ENCODE results near the gene SYTL3. TPM values are rescaled to one million over a fixed set of nuclear protein-coding genes. Genes with fewer than 3 reads are reported as not detected.
"Not testable (repeated sequence)": the region's sequence is repeated elsewhere in the genome, so short reads cannot be mapped to it uniquely, and the experiment has no call there.

SYTL3 gene
- total RNA-seq, 4 donors from 2014 or later = 3.0 to 16.7 (median 6.7) TPM

GRCh38 chr6:158668707-158669103, 18.9 kb downstream of the SYTL3 start:
- in situ Hi-C loops (cut with MboI; ENCODE audit: low sequenced_read_pairs in 4 of 4) (no loop called here), intact Hi-C loops (cut with DNase I; ENCODE audit: low total_unique reads) (loop anchor here (10.0 kb wide), 1 partner anchor 1396 kb away; no protein-coding TSS in a partner anchor)
- TF ChIP-seq POLR2A (IDR thresholded peaks at IDR 0.05) (no peak), CTCF (IDR thresholded peaks at IDR 0.05 in 4 of 5, conservative IDR thresholded peaks at IDR 0.05 in 1 of 5) (no peak)
- no peaks in the 10 kb centered on the region for H3K36me3 ChIP-seq
- peak overlapping the region; percentile 81 to 90 (median 85) for H3K27ac ChIP-seq
- H3K4me1 ChIP-seq = peaks cover 40 to 48% of the 10 kb centered on the region in 2 donors
- no peaks in the 10 kb centered on the region for H3K27me3 ChIP-seq
- no peaks in the 10 kb centered on the region for H3K9me3 ChIP-seq
- H3K4me3 ChIP-seq = no peak overlapping the region
- no peak for DNase-seq
- no peak for ATAC-seq

GRCh38 chr6:158669145-158670035, 19.5 kb downstream of the SYTL3 start:
- TF ChIP-seq POLR2A (IDR thresholded peaks at IDR 0.05) (no peak), CTCF (IDR thresholded peaks at IDR 0.05 in 4 of 5, conservative IDR thresholded peaks at IDR 0.05 in 1 of 5) (no peak)
- no peak for ATAC-seq
- Histone ChIP-seq H3K27ac (peak overlapping the region in 3 of 4 donors; percentile 81 to 90 (median 89)), H3K36me3 (no peaks in the 10 kb centered on the region), H3K4me1 (peaks cover 36 to 41% of the 10 kb centered on the region in 2 donors), H3K9me3 (no peaks in the 10 kb centered on the region), H3K4me3 (no peak overlapping the region), H3K27me3 (no peaks in the 10 kb centered on the region)
- no peak for DNase-seq
- in situ Hi-C loops (cut with MboI; ENCODE audit: low sequenced_read_pairs in 4 of 4) = no loop called here
- intact Hi-C loops (cut with DNase I; ENCODE audit: low total_unique reads) = loop anchor here (10.0 kb wide), 1 partner anchor 1395 kb away; no protein-coding TSS in a partner anchor

DNA sequence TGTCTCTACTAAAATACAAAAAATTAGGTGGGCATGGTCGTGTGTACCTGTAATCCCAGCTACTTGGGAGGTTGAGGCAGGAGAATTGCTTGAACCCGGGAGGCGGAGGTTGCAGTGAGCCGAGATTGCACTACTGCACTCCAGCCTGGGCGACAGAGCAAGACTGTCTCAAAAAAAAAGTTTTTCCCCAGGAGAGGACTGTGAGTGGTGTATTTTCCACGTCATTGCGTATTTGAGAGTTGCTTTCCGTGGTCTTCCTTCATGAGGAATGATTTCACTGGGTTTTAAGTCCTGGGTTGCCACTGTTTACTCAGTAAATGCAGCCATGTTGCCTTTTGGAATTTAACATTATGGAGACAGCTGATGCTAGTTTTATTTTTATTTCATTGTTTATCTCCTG, 22.3 kb downstream of the SYTL3 start:
- ATAC-seq; H3K27ac ChIP-seq; H3K9me3 ChIP-seq; DNase-seq; H3K27me3 ChIP-seq; H3K4me3 ChIP-seq; in situ Hi-C loops (cut with MboI; ENCODE audit: low sequenced_read_pairs in 4 of 4); H3K36me3 ChIP-seq; intact Hi-C loops (cut with DNase I; ENCODE audit: low total_unique reads): not testable (repeated sequence)
- H3K4me1 ChIP-seq = peaks cover 21 to 23% of the 10 kb centered on the region in 2 donors

- no peak overlapping the region for H3K4me3 ChIP-seq
- H3K9me3 ChIP-seq = no peaks in the 10 kb centered on the region
- H3K36me3 ChIP-seq = no peaks in the 10 kb centered on the region
- ATAC-seq (no peak), DNase-seq (no peak)
- TF ChIP-seq POLR2A (IDR thresholded peaks at IDR 0.05) (no peak), CTCF (IDR thresholded peaks at IDR 0.05 in 4 of 5, conservative IDR thresholded peaks at IDR 0.05 in 1 of 5) (no peak)
- peaks cover 15 to 18% of the 10 kb centered on the region in 2 donors for H3K4me1 ChIP-seq
- no peak overlapping the region for H3K27ac ChIP-seq
- no peaks in the 10 kb centered on the region for H3K27me3 ChIP-seq
- in situ Hi-C loops (cut with MboI; ENCODE audit: low sequenced_read_pairs in 4 of 4) (no loop called here), intact Hi-C loops (cut with DNase I; ENCODE audit: low total_unique reads) (no loop called here)
Observed at GRCh38 chr6:158672726-158673125, 22.9 kb downstream of the SYTL3 start.

GRCh38 chr6:158674342-158675131, 24.7 kb downstream of the SYTL3 start:
- Histone ChIP-seq H3K4me3 (no peak overlapping the region), H3K27ac (no peak overlapping the region), H3K36me3 (no peaks in the 10 kb centered on the region), H3K27me3 (no peaks in the 10 kb centered on the region), H3K4me1 (peaks cover 0 to 10% of the 10 kb centered on the region in 2 donors), H3K9me3 (no peaks in the 10 kb centered on the region)
- in situ Hi-C loops (cut with MboI; ENCODE audit: low sequenced_read_pairs in 4 of 4) = no loop called here
- DNase-seq (no peak), ATAC-seq (no peak)
- intact Hi-C loops (cut with DNase I; ENCODE audit: low total_unique reads) = loop anchor here (1.0 kb wide), 1 partner anchor 16 kb away; no protein-coding TSS in a partner anchor
- TF ChIP-seq POLR2A (IDR thresholded peaks at IDR 0.05) = no peak
- TF ChIP-seq CTCF (IDR thresholded peaks at IDR 0.05 in 4 of 5, conservative IDR thresholded peaks at IDR 0.05 in 1 of 5) = no peak

DNA sequence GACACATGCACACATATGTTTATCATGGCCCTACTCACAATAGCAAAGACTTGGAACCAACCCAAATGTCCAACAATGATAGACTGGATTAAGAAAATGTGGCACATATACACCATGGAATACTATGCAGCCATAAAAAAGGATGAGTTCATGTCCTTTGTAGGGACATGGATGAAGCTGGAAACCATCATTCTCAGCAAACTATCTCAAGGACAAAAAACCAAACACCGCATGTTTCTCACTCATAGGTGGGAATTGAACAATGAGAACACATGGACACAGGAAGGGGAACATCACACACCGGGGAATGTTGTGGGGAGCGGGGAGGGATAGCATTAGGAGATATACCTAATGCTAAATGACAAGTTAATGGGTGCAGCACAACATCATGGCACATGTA, 27.2 kb downstream of the SYTL3 start:
- DNase-seq; intact Hi-C loops (cut with DNase I; ENCODE audit: low total_unique reads); H3K4me3 ChIP-seq; in situ Hi-C loops (cut with MboI; ENCODE audit: low sequenced_read_pairs in 4 of 4); H3K27me3 ChIP-seq; ATAC-seq; H3K4me1 ChIP-seq; H3K9me3 ChIP-seq; H3K36me3 ChIP-seq; H3K27ac ChIP-seq: not testable (repeated sequence)

All from gastrocnemius medialis (tissue), 4 donors.